Measurements from ENCODE around the gene ATP11C. TPM values are rescaled to one million over a fixed set of nuclear protein-coding genes. Genes with fewer than 3 reads are reported as not detected.

Gene ATP11C
- total and polyA plus RNA-seq, 7 donors = 2.1 to 3.9 (median 3.0) TPM

DNA sequence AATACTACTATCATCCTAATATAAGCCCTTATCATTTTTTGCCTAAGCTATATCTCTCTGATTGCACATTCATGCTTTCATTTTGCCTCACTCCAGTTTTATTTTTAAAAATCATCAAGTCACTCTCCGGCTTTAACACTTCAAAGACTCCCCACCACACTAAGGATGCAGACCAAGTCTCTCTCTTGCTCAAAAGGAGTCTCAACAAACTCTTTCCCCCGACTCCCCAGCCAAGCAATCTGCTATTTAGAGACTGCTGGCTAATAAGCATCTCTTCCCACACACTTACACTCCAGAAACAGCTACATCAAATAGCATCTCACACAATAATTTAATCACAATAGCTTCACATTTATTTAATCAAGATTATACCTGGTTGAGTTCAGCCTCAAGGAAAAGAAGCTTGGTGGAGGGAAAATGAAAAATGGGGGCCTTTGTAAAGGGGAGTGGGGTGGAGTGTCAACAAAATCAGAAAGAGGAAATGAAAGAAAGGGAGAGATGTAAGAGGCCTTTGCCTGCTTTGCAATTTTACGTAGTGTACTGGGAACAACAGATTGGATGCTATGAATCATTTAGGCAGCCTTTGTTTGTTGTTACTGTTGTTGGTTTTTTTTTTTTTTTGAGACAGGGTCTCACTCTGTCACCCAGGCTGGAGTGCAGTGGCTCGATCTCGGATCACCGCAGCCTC lies 120.8 kb downstream of the ATP11C start:
- intact Hi-C loops (cut with DNase I) = no loop called here
- Histone ChIP-seq H3K4me1 (no peaks in the 10 kb centered on the region), H3K4me3 (no peak overlapping the region), H3K9me3 (no peaks in the 10 kb centered on the region), H3K27me3 (ENCODE audit: insufficient read depth in 3 of 3, low read length in 2 of 3) (no peaks in the 10 kb centered on the region), H3K27ac (no peak overlapping the region), H3K36me3 (ENCODE audit: insufficient read depth in 1 of 2, low read depth in 1 of 2) (no peaks in the 10 kb centered on the region)
- ATAC-seq (no peak), DNase-seq (no peak)
- TF ChIP-seq, protein P1, sequence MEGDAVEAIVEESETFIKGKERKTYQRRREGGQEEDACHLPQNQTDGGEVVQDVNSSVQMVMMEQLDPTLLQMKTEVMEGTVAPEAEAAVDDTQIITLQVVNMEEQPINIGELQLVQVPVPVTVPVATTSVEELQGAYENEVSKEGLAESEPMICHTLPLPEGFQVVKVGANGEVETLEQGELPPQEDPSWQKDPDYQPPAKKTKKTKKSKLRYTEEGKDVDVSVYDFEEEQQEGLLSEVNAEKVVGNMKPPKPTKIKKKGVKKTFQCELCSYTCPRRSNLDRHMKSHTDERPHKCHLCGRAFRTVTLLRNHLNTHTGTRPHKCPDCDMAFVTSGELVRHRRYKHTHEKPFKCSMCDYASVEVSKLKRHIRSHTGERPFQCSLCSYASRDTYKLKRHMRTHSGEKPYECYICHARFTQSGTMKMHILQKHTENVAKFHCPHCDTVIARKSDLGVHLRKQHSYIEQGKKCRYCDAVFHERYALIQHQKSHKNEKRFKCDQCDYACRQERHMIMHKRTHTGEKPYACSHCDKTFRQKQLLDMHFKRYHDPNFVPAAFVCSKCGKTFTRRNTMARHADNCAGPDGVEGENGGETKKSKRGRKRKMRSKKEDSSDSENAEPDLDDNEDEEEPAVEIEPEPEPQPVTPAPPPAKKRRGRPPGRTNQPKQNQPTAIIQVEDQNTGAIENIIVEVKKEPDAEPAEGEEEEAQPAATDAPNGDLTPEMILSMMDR (IDR thresholded peaks at IDR 0.05) = no peak
- 80 to 95% (median 90%) methylated on average over 6 of the region's 6 CpGs for WGBS, 3 donors

DNA sequence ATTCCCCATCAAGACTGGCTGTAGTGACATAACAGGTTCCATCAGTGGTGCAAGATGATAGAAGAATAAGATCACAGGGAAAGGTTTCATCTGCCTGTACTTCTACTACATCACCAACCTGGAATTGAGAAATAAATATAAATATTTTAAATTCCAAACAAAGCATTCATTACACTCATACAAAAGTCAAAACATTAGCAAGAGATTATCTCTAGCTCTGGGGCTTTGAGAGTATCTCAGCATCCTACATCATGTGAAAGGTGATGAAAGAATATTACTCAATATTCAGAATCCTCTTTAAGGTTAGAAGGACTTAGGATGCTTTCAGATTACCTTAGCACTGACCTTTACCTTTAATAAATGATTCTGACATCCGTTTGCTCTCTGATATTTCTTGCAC lies 128.4 kb downstream of the ATP11C start:
- no peaks in the 10 kb centered on the region for H3K27me3 ChIP-seq (ENCODE audit: insufficient read depth in 3 of 3, low read length in 2 of 3)
- DNase-seq (no peak), ATAC-seq (no peak)
- H3K4me3 ChIP-seq = no peak overlapping the region
- TF ChIP-seq, protein P1 (IDR thresholded peaks at IDR 0.05) = no peak
- intact Hi-C loops (cut with DNase I) = no loop called here
- H3K9me3 ChIP-seq = no peaks in the 10 kb centered on the region
- no peaks in the 10 kb centered on the region for H3K4me1 ChIP-seq
- no peak overlapping the region for H3K27ac ChIP-seq
- WGBS, 3 donors = 68 to 95% (median 92%) methylated on average over 1 of the region's 1 CpG
- peaks cover 0 to 12% of the 10 kb centered on the region in 2 donors for H3K36me3 ChIP-seq (ENCODE audit: insufficient read depth in 1 of 2, low read depth in 1 of 2)

DNA sequence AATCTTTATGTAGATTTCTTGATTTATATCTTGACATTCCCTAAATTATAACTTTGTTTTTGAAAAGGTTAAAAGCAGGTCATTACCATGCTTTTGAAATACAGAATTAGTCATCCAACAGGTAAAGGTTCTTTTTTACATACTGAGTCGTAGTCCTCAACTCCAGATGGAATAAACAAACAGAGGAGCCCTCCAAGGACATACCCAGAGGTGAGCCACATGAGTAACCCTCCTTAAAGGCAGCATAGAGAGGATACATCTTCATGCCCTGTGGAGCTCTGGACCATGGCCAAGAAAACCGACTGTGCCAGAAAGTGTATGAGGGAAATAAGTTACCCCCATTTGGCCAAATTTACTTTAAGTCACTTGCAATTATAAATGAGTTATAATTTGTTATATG lies 129.6 kb downstream of the ATP11C start:
- Histone ChIP-seq H3K4me3 (no peak overlapping the region), H3K27ac (no peak overlapping the region), H3K27me3 (ENCODE audit: insufficient read depth in 3 of 3, low read length in 2 of 3) (no peaks in the 10 kb centered on the region), H3K4me1 (no peaks in the 10 kb centered on the region), H3K9me3 (no peaks in the 10 kb centered on the region), H3K36me3 (ENCODE audit: insufficient read depth in 1 of 2, low read depth in 1 of 2) (peaks cover 0 to 15% of the 10 kb centered on the region in 2 donors)
- DNase-seq (no peak), ATAC-seq (no peak)
- intact Hi-C loops (cut with DNase I) = no loop called here
- 32 to 57% (median 45%) methylated on average over 2 of the region's 2 CpGs for WGBS, 3 donors
- TF ChIP-seq, protein P1 (IDR thresholded peaks at IDR 0.05) = no peak

DNA sequence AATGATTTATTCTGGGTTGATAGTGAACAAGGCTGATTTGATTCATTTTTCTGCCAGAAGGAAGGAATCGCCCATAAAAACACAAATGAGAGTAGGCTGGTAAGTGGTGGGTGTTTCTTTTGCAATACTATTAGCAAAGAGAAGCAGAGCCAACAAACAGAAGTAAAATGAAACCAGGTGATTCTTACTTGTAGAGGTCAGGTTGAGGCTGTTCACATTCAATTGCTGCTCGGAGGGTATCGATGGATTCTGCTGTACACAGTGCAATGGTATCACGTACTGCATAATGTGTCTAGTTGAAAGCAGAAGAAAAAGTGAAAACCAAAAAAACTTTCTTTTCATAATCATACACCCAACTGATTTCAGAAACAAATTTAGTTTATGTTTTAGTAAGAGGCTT lies 130.8 kb downstream of the ATP11C start:
- TF ChIP-seq, protein P1 (IDR thresholded peaks at IDR 0.05) = no peak
- WGBS, 3 donors = 90 to 99% (median 97%) methylated on average over 4 of the region's 4 CpGs
- DNase-seq = no peak

DNA sequence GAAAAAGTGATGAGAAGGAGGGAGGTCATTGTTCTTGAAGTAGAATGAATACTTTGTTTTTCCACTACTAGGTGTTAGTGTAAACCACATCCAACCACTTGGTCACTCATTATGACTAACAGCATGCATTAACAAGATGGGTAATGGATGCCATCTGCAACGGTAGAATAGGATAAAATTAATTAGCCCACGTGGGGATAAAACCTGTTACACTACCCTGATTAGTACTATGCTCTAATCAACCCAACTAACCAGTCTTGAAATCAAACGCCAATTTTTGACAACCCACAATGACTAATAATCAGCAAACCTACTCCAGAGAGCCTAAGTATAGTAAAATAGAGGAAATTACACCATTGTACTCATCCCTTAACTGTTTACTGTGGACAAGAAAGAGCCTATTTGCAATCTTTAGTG lies 131.4 kb downstream of the ATP11C start:
- no peak overlapping the region for H3K27ac ChIP-seq
- no peak overlapping the region for H3K4me3 ChIP-seq
- TF ChIP-seq, protein P1 (IDR thresholded peaks at IDR 0.05) = no peak
- H3K9me3 ChIP-seq = no peaks in the 10 kb centered on the region
- no peak for ATAC-seq
- H3K27me3 ChIP-seq (ENCODE audit: insufficient read depth in 3 of 3, low read length in 2 of 3) = no peaks in the 10 kb centered on the region
- intact Hi-C loops (cut with DNase I) = no loop called here
- peaks cover 0 to 15% of the 10 kb centered on the region in 2 donors for H3K36me3 ChIP-seq (ENCODE audit: insufficient read depth in 1 of 2, low read depth in 1 of 2)
- DNase-seq = no peak
- 73 to 96% (median 84%) methylated on average over 3 of the region's 3 CpGs for WGBS, 3 donors
- no peaks in the 10 kb centered on the region for H3K4me1 ChIP-seq

More for the DNA sequence above, 130.8 kb downstream of the ATP11C start:
- Histone ChIP-seq H3K27ac (no peak overlapping the region), H3K4me3 (no peak overlapping the region), H3K36me3 (ENCODE audit: insufficient read depth in 1 of 2, low read depth in 1 of 2) (peaks cover 0 to 15% of the 10 kb centered on the region in 2 donors), H3K4me1 (no peaks in the 10 kb centered on the region), H3K9me3 (no peaks in the 10 kb centered on the region), H3K27me3 (ENCODE audit: insufficient read depth in 3 of 3, low read length in 2 of 3) (no peaks in the 10 kb centered on the region)
- no peak for ATAC-seq
- intact Hi-C loops (cut with DNase I) = no loop called here

All from psoas muscle (tissue), 8 donors.